Measurements from ENCODE around the gene NEDD8.

DNA sequence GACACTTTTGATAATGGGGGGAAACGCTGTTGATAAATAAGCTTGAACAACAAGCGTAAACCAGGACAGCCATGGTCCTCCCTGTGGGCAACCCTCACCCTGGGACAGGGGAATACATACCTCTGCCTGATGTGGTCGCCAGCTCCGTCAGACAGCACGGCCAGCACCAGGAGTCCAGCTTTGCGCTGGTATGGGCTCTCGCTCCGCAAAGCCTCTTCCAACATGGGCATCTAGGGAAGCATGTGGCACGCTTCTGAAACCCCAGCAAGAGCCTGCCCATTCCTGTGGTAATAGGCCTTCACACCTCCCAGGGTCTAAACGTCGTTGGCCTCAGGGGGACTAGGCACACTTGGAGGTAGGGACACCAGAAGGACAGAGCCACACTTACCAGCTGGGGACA, 46.4 kb downstream of the NEDD8 start:
- TF ChIP-seq, protein P1, sequence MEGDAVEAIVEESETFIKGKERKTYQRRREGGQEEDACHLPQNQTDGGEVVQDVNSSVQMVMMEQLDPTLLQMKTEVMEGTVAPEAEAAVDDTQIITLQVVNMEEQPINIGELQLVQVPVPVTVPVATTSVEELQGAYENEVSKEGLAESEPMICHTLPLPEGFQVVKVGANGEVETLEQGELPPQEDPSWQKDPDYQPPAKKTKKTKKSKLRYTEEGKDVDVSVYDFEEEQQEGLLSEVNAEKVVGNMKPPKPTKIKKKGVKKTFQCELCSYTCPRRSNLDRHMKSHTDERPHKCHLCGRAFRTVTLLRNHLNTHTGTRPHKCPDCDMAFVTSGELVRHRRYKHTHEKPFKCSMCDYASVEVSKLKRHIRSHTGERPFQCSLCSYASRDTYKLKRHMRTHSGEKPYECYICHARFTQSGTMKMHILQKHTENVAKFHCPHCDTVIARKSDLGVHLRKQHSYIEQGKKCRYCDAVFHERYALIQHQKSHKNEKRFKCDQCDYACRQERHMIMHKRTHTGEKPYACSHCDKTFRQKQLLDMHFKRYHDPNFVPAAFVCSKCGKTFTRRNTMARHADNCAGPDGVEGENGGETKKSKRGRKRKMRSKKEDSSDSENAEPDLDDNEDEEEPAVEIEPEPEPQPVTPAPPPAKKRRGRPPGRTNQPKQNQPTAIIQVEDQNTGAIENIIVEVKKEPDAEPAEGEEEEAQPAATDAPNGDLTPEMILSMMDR (IDR thresholded peaks at IDR 0.05) = no peak
- no peak for TF ChIP-seq POLR2A (IDR thresholded peaks at IDR 0.05)

All from transverse colon (tissue), 3 donors.